GM21723 (cell line): ENCODE data around the gene NBDY.
"Not testable (repeated sequence)": the region's sequence is repeated elsewhere in the genome, so short reads cannot be mapped to it uniquely, and the experiment has no call there.

Experiments
- ATAC-seq: cut with Tn5 transposase; IDR thresholded peaks from one replicate; pipeline ENCODE4 v1.9.1; 2021; ENCODE audit warnings: mild to moderate bottlenecking, moderate library complexity; ENCODE audit not compliant: unreplicated experiment

The NBDY gene

DNA sequence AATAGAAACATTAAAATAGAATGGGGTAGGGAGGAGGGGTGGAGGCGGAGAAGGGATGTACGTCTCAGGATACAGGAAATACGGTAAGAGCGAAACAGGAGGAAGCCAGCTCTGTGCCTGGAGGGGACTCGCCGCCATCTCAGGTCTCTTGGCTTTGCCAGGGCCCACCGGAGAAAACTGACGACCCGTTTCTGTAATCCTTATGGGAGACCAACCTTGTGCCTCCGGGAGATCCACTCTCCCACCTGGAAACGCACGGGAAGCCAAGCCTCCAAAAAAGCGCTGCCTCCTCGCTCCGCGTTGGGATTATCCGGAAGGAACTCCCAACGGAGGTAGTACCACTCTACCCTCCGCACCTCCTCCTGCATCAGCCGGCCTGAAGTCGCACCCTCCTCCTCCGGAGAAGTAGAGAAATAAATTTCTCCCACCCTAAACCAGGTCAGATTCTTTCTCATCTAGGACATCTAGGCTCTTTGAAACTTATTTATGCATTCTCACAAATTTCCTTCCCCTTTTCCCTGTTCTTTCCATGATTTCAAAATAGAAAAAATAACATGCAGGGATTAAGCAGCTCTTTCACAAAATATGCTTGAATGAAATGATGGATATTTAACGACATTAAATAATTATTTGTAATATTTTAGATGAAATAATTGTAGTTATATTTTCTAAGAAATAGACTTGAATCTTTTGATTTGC, at the start of gene NBDY:
NBDY (plus strand) TSS at position 92 of the 699 bp plus-strand sequence; CDS start at position 203, 111 bp downstream.
- ATAC-seq, result peak; percentile 69

GRCh38 chrX:56704530-56704929, 24.5 kb upstream of the NBDY start:
- not testable (repeated sequence) for ATAC-seq

- ATAC-seq, result no peak
Observed at GRCh38 chrX:56726605-56727004, 2.4 kb upstream of the NBDY start.

GRCh38 chrX:56727531-56727930, 1.5 kb upstream of the NBDY start:
- ATAC-seq, result no peak

DNA sequence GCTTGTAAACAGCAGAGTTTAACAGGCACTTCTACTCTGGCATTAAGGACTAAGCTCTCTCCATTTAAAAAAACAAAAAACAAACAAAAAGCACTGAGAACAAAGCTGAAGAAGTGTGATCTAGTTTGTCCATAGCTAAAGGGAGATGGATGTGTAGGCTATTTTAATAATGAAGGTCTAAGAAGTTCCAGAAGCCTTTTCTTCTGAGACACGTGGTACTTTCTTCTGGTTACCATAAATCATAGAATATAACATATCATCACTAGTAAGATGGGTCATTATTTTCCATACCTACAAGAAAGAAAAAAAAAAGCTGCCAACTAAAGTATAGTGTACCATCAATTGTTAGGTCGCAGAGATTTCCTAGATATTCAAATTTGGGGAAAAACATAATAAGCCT, 722 bp upstream of the NBDY start:
- no peak for ATAC-seq

DNA sequence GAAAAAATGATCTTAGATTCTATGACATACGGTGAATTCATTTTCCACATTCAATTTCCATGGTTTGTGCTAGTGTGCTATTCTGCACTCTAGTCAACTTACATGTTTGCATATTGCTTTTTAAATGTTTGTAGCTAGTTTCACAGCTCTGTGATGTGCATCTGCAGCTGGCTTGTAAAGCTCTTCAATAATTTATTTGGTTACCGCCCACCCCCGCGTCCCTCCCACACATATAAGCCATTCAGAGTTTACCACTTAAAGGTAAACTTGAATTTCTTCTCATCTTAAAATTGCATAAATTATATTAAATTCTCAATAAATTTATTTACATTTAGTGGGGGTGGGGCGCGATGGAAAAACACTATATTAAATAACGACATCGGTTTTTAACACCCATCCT, 291 bp upstream of the NBDY start:
- peak; percentile 41 for ATAC-seq

DNA sequence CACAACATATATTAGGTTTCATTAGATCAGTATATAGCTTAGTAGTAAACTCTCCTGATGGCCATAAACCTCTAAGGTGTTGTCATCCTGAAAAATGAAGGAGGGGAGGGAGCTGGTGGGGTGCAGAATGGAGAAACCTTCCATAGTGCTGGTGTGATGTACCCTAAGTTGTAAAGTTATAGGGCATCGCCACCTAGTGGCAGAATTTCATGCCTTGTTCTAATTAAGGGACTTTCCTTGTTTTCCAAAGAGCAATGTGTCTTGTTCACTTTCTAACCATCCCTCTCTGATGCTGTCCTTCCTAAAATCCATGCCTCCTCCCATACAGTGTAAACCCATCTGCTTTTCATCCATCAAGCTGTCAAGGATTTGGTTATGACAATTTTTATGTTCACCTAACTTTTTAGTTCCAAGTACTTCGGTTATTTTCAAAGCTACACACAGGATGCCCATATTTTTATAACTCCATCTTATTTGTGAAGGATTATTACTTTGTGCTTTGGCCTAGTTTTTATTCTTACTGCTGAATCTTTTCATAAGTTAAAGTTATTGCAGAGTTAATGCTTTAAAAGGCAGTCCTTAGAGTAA, 4.5 kb downstream of the NBDY start:
- no peak for ATAC-seq

DNA sequence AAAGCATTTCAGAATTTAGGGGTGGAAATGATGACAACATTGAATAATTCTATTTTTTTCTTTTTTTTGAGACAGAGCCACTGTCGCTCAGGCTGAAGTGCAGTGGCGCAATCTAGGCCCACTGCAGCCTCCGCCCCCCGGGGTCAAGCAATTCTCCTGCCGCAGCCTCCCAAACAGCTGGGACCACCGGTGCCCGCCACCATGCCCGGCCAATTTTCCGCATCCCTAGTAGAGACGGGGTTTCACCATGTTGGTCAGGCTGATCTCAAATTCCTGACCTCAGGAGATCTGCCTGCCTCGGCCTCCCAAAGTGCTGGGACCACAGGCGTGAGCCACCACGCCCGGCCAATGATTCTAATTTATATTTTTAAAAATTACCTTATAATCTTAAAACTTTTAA, 7.2 kb downstream of the NBDY start:
- no peak for ATAC-seq

DNA sequence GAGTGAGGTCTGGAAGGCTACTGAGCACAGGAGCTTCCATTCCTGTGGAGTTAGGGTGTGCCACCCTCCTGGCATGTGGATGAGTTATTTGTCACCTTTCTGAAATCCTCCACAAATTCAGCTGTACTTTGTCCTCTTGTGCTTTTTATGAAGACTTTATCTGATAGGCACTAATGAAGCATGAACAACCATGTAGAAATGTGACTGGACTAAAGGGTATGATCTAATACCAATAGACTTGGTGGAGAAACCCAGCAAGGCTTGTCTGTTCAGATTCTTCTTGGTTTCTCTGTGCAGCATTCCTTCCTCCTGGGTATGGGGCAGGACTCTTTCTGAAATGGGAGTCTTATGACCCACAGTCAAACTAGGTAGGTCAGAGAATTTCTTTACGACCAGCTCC, 9.6 kb downstream of the NBDY start:
- no peak for ATAC-seq

GRCh38 chrX:56744996-56745395, 16.0 kb downstream of the NBDY start:
- no peak for ATAC-seq

DNA sequence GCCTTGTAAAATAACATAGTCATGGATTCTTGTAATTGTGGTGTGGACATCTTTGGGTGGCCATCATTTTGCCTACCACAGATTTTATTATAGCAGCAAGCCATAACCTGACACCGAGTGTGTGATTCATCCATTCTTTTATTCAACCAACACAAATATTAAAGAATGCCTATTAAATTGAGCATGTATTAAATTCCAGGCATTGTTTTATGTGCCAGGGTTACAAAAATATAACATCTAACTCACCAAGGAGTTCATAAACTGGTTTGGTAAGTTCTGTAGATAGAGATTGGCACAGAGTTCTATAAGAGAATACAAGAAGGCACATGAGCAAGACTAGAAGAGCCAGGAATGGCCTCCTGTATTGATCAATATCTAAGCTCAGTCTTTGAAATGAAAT, 18.0 kb downstream of the NBDY start:
- ATAC-seq, result no peak

- no peak for ATAC-seq
Observed at GRCh38 chrX:56751071-56751470, 22.0 kb downstream of the NBDY start.

GRCh38 chrX:56757327-56757726, 28.3 kb downstream of the NBDY start:
- ATAC-seq, result peak; percentile 61

- ATAC-seq, result no peak
Observed at GRCh38 chrX:56758456-56758855, 29.4 kb downstream of the NBDY start.

DNA sequence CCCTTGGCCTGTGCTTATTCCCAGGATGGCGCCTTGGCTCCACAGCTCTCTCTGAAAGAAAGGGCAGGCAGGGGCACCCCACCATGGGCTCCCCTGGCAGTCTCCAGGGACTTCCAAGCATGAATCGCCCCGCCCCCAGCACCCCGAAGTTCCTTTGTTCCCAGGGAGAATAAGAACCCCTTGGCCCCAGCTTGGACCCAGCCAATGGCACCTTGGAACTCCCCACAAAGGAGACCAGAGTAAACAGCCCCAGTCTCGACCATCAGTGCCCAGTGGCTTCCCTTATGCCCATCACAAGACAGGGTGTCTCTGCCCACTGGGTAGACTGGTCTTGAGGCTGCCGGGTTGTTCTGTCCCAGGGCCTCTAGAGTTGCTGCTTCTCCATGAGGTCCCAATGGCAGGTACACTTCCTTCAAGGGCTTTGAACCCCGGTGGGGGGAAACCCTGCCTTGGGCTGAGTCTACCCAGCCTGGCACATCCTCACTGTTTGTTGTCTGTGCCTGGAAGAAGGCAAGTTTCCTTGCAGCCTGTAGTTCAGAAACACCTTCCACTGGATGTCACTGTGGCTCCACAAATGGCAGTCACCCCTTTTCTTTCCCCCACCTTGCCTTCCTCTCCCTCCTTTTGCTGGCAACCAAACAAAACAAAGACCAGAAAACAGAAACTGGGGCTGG, 30.8 kb downstream of the NBDY start:
- ATAC-seq, result no peak

- not testable (repeated sequence) for ATAC-seq
Observed at GRCh38 chrX:56760410-56761124, 31.5 kb downstream of the NBDY start.

- no peak for ATAC-seq
Observed at GRCh38 chrX:56761167-56761566, 32.1 kb downstream of the NBDY start.

- ATAC-seq, result no peak
Observed at GRCh38 chrX:56762220-56762619, 33.2 kb downstream of the NBDY start.

DNA sequence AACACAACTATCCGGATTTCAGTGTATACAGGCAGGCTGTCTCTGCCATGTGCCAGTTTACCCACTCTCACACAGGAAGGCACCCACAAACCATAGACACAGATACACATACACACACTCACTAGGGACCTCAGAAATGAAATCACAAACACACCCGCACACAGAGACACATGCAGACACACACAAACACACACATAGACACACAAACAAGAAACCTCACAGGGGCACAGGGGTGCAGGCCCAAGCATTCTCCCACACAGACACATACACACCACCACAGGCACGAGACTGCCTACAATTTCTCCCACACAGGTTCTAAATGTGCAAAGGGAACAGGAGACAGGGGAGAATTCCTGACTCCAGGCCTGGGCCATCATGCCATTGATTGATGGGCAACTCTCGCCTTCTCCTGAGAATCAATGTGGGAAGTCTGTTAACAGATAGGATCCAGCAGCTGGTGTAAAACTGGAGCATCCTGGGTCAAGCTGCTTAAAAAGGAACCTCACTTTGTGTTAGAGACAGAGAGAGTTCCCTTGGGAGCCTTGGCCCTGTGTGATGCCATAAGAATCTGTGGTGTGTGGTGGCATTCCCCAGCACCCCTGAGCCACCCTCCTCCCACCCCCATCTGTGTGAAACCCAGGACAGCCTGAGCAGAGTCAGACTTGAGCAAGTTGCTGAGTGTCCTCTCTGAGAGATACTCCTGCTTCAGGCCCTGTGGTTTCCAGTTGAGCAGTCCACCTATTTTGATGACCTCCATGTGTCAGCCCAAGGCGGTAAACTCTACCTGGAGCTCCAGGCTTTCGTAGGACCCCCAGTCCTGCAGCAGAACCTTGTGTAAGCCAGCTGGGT, 33.9 kb downstream of the NBDY start:
- ATAC-seq, result no peak

DNA sequence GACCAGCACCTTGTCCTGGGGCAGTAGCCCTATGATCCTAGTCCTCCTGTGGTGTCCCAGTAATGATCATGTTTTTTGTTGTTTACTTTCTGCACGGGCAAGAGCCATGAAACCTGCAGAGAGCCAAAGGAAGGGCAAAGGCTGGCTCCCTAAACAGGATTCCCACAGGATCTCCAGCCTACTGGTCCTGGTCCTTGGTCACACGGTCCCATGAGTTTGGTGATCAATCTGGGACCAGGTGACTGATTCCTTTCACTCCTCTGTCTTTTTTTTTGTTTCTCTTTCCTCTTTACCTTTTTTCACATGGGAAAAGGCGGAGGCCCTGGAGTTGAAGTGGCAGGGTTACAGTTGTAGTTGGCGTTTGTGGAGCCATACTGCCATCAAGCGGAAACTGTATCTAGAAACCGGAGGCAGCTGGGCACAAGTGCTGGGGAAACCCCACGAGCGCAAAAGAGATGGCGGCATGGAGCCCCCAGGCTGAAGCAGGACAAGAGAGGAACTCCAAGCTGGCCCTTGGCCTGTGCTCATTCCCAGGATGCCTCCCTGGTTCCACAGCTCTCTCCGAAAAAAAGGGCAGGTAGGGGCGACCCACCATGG, 34.6 kb downstream of the NBDY start:
- ATAC-seq, result peak; percentile 11
